Stimulated activated naive CD8-positive, alpha-beta T cell treated with anti-CD3 and anti-CD28 coated beads, Interleukin-15, Interleukin-2, amounts not matched to agents 100 ng/mL and 50 ng/mL, for 24 hours (primary cell): ENCODE results near the gene TMEM250.
"Not testable (repeated sequence)": the region's sequence is repeated elsewhere in the genome, so short reads cannot be mapped to it uniquely, and the experiment has no call there.

Source experiments
- H3K27ac Mint-ChIP-seq: one replicate; pipeline ENCODE4 v1.8.0; 2021; ENCODE audit warnings: mild to moderate bottlenecking, mixed read lengths
- H3K27me3 Mint-ChIP-seq: one replicate; pipeline ENCODE4 v1.8.0; 2021; ENCODE audit warnings: mixed read lengths
- H3K36me3 Mint-ChIP-seq: one replicate; pipeline ENCODE4 v1.8.0; 2021; ENCODE audit warnings: low read depth, mixed read lengths
- H3K4me1 Mint-ChIP-seq: one replicate; pipeline ENCODE4 v1.8.0; 2021; ENCODE audit warnings: low read depth, mixed read lengths
- H3K4me3 Mint-ChIP-seq: one replicate; pipeline ENCODE4 v1.8.0; 2021; ENCODE audit warnings: mild to moderate bottlenecking, mixed read lengths
- H3K9me3 Mint-ChIP-seq: one replicate; pipeline ENCODE4 v1.8.0; 2021; ENCODE audit warnings: mixed read lengths

TMEM250 gene

GRCh38 chr9:136151214-136151804 lies 32.6 kb upstream of the TMEM250 start:
- H3K36me3 Mint-ChIP-seq: no peaks in the 10 kb centered on the region
- no peaks in the 10 kb centered on the region for H3K9me3 Mint-ChIP-seq
- H3K4me1 Mint-ChIP-seq: no peaks in the 10 kb centered on the region
- no peak overlapping the region for H3K27ac Mint-ChIP-seq
- H3K27me3 Mint-ChIP-seq: peaks cover 5% of the 10 kb centered on the region
- no peak overlapping the region for H3K4me3 Mint-ChIP-seq

GRCh38 chr9:136150664-136151213 lies 32.1 kb upstream of the TMEM250 start:
- not testable (repeated sequence) for H3K27me3 Mint-ChIP-seq, H3K9me3 Mint-ChIP-seq, H3K36me3 Mint-ChIP-seq, H3K4me1 Mint-ChIP-seq, H3K4me3 Mint-ChIP-seq, H3K27ac Mint-ChIP-seq

GRCh38 chr9:136149853-136150252 lies 31.2 kb upstream of the TMEM250 start:
- Mint-ChIP-seq H3K27me3 (peaks cover under 1% of the 10 kb centered on the region), H3K4me3 (no peak overlapping the region), H3K9me3 (no peaks in the 10 kb centered on the region), H3K27ac (no peak overlapping the region), H3K36me3 (no peaks in the 10 kb centered on the region), H3K4me1 (no peaks in the 10 kb centered on the region)

- Mint-ChIP-seq H3K4me3 (no peak overlapping the region), H3K36me3 (no peaks in the 10 kb centered on the region), H3K27me3 (no peaks in the 10 kb centered on the region), H3K9me3 (no peaks in the 10 kb centered on the region), H3K27ac (no peak overlapping the region), H3K4me1 (no peaks in the 10 kb centered on the region)
These were observed 30.7 kb upstream of the TMEM250 start for GRCh38 chr9:136149337-136149736.

GRCh38 chr9:136148766-136149165 lies 30.1 kb upstream of the TMEM250 start:
- Mint-ChIP-seq H3K9me3 (no peaks in the 10 kb centered on the region), H3K4me1 (no peaks in the 10 kb centered on the region), H3K4me3 (no peak overlapping the region), H3K27me3 (no peaks in the 10 kb centered on the region), H3K27ac (no peak overlapping the region), H3K36me3 (no peaks in the 10 kb centered on the region)

- H3K9me3 Mint-ChIP-seq: no peaks in the 10 kb centered on the region
- no peaks in the 10 kb centered on the region for H3K27me3 Mint-ChIP-seq
- no peak overlapping the region for H3K4me3 Mint-ChIP-seq
- H3K27ac Mint-ChIP-seq: no peak overlapping the region
- no peaks in the 10 kb centered on the region for H3K36me3 Mint-ChIP-seq
- no peaks in the 10 kb centered on the region for H3K4me1 Mint-ChIP-seq
These were observed 29.4 kb upstream of the TMEM250 start for GRCh38 chr9:136147890-136148714.

GRCh38 chr9:136147038-136147889 lies 28.6 kb upstream of the TMEM250 start:
- Mint-ChIP-seq H3K27me3 (no peaks in the 10 kb centered on the region), H3K4me3 (no peak overlapping the region), H3K9me3 (no peaks in the 10 kb centered on the region), H3K27ac (no peak overlapping the region), H3K4me1 (no peaks in the 10 kb centered on the region), H3K36me3 (no peaks in the 10 kb centered on the region)

- Mint-ChIP-seq H3K4me1 (no peaks in the 10 kb centered on the region), H3K9me3 (no peaks in the 10 kb centered on the region), H3K27ac (no peak overlapping the region), H3K27me3 (no peaks in the 10 kb centered on the region), H3K4me3 (no peak overlapping the region), H3K36me3 (no peaks in the 10 kb centered on the region)
These were observed 27.7 kb upstream of the TMEM250 start for GRCh38 chr9:136146126-136147037.

GRCh38 chr9:136145580-136145979 lies 26.9 kb upstream of the TMEM250 start:
- no peak overlapping the region for H3K27ac Mint-ChIP-seq
- no peaks in the 10 kb centered on the region for H3K4me1 Mint-ChIP-seq
- no peaks in the 10 kb centered on the region for H3K36me3 Mint-ChIP-seq
- no peak overlapping the region for H3K4me3 Mint-ChIP-seq
- no peaks in the 10 kb centered on the region for H3K27me3 Mint-ChIP-seq
- H3K9me3 Mint-ChIP-seq: no peaks in the 10 kb centered on the region

GRCh38 chr9:136144450-136144849 lies 25.8 kb upstream of the TMEM250 start:
- Mint-ChIP-seq H3K4me1 (no peaks in the 10 kb centered on the region), H3K4me3 (no peak overlapping the region), H3K27ac (no peak overlapping the region), H3K27me3 (no peaks in the 10 kb centered on the region), H3K9me3 (no peaks in the 10 kb centered on the region), H3K36me3 (no peaks in the 10 kb centered on the region)

- Mint-ChIP-seq H3K27ac (no peak overlapping the region), H3K36me3 (no peaks in the 10 kb centered on the region), H3K27me3 (no peaks in the 10 kb centered on the region), H3K9me3 (no peaks in the 10 kb centered on the region), H3K4me3 (no peak overlapping the region), H3K4me1 (no peaks in the 10 kb centered on the region)
These were observed 24.7 kb upstream of the TMEM250 start for GRCh38 chr9:136143215-136144001.

GRCh38 chr9:136142859-136143214 lies 24.2 kb upstream of the TMEM250 start:
- Mint-ChIP-seq H3K4me3 (no peak overlapping the region), H3K4me1 (no peaks in the 10 kb centered on the region), H3K36me3 (no peaks in the 10 kb centered on the region), H3K27me3 (no peaks in the 10 kb centered on the region), H3K9me3 (no peaks in the 10 kb centered on the region), H3K27ac (no peak overlapping the region)

GRCh38 chr9:136142414-136142796 lies 23.7 kb upstream of the TMEM250 start:
- Mint-ChIP-seq H3K4me1 (no peaks in the 10 kb centered on the region), H3K27me3 (no peaks in the 10 kb centered on the region), H3K36me3 (no peaks in the 10 kb centered on the region), H3K4me3 (no peak overlapping the region), H3K27ac (no peak overlapping the region), H3K9me3 (no peaks in the 10 kb centered on the region)
